Measurements from ENCODE around the gene EYA2.

The EYA2 gene

DNA sequence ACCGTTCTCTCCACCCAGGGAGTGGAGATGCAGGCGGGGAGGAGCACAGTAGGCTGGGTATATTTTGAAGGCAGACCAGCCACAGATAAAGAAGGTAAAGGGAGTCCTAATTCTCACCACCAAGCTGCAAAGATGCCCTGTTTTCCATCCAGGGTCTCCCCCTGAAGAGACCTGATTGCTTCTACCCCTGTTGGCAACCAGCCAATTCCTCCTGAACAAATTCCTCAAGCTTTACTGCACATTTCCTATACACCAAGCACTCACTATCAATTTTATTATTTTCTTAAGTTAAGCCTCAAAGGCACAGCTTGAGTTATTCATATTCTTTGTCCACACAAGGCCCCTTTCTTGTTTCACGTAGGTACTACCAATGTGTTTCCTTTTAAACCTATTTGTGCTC lies 214.4 kb downstream of the EYA2 start:
- Histone ChIP-seq H3K9ac (ENCODE audit: low read depth, low read length) (no peak overlapping the region), H3K36me3 (ENCODE audit: insufficient read depth, low read length) (no peaks in the 10 kb centered on the region), H3K4me1 (ENCODE audit: insufficient read depth, low read length) (peaks cover 5% of the 10 kb centered on the region), H3K9me3 (ENCODE audit: control insufficient read depth, insufficient read depth, low read length) (peaks cover 5% of the 10 kb centered on the region; the same call in 1 of the 2 replicates)

DNA sequence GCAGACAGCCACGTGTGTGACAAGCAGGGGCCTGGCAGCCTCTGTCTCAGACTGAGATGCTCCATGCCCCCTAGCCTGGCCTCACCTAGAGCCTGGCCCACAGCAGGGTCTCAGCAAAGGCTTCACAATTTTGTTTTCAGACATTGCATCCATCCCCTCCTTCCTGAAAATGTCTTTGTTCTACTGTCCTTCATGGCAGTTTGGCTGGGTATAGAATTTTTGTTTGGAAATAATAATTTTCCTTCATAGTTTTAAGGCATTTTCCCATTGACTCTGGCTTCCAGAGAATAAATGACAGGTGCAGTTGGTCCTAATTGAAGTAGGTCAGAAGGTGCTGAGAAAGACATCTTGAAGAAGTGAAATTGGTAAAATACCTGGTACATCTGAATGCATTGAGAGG lies 216.2 kb downstream of the EYA2 start:
- Histone ChIP-seq H3K9ac (ENCODE audit: low read depth, low read length) (no peak overlapping the region), H3K9me3 (ENCODE audit: control insufficient read depth, insufficient read depth, low read length) (peaks cover 5% of the 10 kb centered on the region; the same call in 1 of the 2 replicates), H3K4me1 (ENCODE audit: insufficient read depth, low read length) (peaks cover 5% of the 10 kb centered on the region), H3K36me3 (ENCODE audit: insufficient read depth, low read length) (no peaks in the 10 kb centered on the region)

DNA sequence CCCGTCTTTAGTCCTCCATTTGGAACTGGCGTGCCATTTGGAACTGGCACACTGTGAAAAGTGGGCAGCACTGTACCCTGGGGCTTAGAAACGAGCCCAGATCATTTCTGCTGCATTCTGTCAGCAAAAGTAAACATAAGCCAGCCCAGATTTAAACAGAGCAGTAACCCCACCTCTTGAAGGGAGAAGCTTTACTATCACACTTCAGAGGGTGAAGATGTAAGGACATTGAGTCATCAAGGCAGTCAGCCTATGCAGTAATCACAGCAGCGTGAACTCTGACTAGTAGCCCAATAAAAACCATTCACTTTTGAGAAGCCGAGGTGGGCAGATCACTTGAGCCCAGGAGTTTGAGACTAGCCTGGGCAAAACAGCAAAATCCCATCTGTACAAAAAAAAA lies 216.9 kb downstream of the EYA2 start:
- H3K4me1 ChIP-seq (ENCODE audit: insufficient read depth, low read length): peaks cover 5% of the 10 kb centered on the region
- H3K36me3 ChIP-seq (ENCODE audit: insufficient read depth, low read length): no peaks in the 10 kb centered on the region
- no peak overlapping the region for H3K9ac ChIP-seq (ENCODE audit: low read depth, low read length)
- peaks cover 5% of the 10 kb centered on the region; the same call in 1 of the 2 replicates for H3K9me3 ChIP-seq (ENCODE audit: control insufficient read depth, insufficient read depth, low read length)

DNA sequence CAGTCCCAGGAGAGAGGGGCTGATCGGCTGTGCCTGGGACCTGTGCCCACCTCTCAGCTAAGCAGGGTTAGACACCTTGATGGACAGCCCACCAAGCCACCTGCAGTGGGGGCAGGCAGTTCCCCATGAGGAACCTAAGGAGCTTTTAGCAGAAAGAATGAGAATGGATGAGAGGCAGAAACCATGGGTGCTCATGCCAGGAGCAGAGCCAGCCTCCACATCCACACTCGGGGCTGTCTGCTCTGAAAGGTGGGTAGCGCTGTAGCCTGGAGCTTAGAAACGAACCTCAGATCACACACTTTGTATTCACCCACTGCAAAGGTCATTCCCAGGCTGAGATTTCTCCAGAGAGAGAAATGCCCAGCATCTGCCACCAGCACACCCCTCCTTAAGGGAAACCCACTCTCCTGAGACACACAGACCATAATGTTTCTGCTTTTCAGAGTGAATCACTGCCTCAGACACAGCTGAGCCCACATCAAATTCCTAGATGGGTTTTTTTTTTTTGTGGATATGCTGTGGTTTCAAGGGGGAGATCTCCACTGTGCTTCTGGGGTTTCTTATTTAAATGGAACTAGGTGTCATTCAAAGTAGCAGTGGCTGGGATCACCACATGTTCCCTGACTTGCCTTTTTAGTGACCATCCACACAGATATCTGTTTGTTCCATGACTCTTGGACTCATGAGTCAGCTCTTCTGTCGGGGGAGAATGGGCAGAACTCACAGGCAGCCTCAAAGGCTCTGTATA lies 218.9 kb downstream of the EYA2 start:
- Histone ChIP-seq H3K9ac (ENCODE audit: low read depth, low read length) (no peak overlapping the region), H3K36me3 (ENCODE audit: insufficient read depth, low read length) (no peaks in the 10 kb centered on the region), H3K4me1 (ENCODE audit: insufficient read depth, low read length) (peaks cover 16% of the 10 kb centered on the region), H3K9me3 (ENCODE audit: control insufficient read depth, insufficient read depth, low read length) (peaks cover 5% of the 10 kb centered on the region; the same call in 1 of the 2 replicates)

DNA sequence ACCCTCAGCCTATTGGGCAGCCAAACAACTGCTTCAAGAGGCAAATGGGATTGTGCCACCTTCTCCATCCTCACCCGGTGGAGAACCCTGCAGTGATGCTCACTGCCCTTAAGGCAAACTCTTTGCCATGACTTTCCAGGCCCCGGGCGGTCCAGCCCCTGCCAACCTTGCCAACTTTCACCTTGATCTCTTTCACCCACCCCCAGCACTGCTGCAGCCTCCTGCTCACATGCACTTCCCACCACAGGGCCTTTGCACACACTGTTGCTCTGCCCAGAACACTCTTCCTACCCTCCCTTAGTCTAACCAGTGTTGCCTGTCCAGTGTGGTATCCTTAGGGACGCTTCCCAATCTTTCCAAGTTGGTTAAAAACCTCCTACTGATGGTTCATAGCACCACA lies 221.1 kb downstream of the EYA2 start:
- Histone ChIP-seq H3K9me3 (ENCODE audit: control insufficient read depth, insufficient read depth, low read length) (peaks cover 5% of the 10 kb centered on the region; the same call in 1 of the 2 replicates), H3K4me1 (ENCODE audit: insufficient read depth, low read length) (peaks cover 24% of the 10 kb centered on the region), H3K9ac (ENCODE audit: low read depth, low read length) (no peak overlapping the region), H3K36me3 (ENCODE audit: insufficient read depth, low read length) (no peaks in the 10 kb centered on the region)

- H3K4me1 ChIP-seq (ENCODE audit: insufficient read depth, low read length): peaks cover 24% of the 10 kb centered on the region
- H3K9ac ChIP-seq (ENCODE audit: low read depth, low read length): no peak overlapping the region
- H3K9me3 ChIP-seq (ENCODE audit: control insufficient read depth, insufficient read depth, low read length): no peaks in the 10 kb centered on the region
- H3K36me3 ChIP-seq (ENCODE audit: insufficient read depth, low read length): no peaks in the 10 kb centered on the region
Observed at GRCh38 chr20:47117371-47117770, 222.7 kb downstream of the EYA2 start.

DNA sequence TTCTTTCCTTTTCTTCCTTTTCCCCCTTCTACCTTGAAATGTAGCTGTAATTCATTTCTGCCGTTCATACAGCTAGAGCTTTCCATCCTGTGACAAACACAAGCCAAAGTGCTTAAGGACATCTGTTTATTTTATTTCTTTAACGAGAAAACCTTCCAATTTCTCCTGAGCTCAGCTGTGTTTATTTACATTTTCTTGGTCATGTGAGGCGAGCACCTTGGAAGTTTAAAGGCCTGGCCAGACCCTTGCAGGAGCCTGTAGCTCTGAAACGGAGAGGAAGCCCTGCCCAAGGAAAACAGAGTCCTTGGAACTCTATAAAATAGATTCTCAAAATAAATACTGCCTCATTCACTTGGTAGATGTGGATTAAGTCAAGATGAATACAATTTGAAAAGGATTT lies 223.1 kb downstream of the EYA2 start:
- Histone ChIP-seq H3K36me3 (ENCODE audit: insufficient read depth, low read length) (no peaks in the 10 kb centered on the region), H3K9ac (ENCODE audit: low read depth, low read length) (no peak overlapping the region), H3K4me1 (ENCODE audit: insufficient read depth, low read length) (peaks cover 24% of the 10 kb centered on the region), H3K9me3 (ENCODE audit: control insufficient read depth, insufficient read depth, low read length) (no peaks in the 10 kb centered on the region)

- Histone ChIP-seq H3K4me1 (ENCODE audit: insufficient read depth, low read length) (peaks cover 24% of the 10 kb centered on the region), H3K36me3 (ENCODE audit: insufficient read depth, low read length) (no peaks in the 10 kb centered on the region), H3K9ac (ENCODE audit: low read depth, low read length) (no peak overlapping the region), H3K9me3 (ENCODE audit: control insufficient read depth, insufficient read depth, low read length) (no peaks in the 10 kb centered on the region)
Observed at GRCh38 chr20:47118206-47118605, 223.6 kb downstream of the EYA2 start.

DNA sequence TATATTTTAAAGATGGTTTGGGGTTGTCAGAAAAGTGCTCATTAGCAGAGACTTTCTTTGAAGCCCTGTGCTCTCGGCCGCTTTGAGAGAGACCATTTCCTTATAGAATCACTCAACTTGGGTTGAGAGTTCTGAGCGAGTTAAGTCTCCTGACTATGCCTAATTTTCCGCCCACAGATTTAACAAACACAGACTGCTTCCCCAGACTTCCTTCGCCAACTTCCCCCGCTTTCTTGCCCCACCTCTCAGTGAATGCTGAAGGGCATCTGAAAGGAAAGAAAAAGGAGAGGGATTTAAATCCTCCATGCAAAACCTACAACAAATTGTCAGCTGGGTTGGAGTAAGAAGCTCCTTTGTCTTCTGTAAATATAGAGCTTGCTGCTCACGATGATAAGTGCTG lies 224.0 kb downstream of the EYA2 start:
- no peaks in the 10 kb centered on the region for H3K9me3 ChIP-seq (ENCODE audit: control insufficient read depth, insufficient read depth, low read length)
- H3K4me1 ChIP-seq (ENCODE audit: insufficient read depth, low read length): peaks cover 21% of the 10 kb centered on the region
- H3K36me3 ChIP-seq (ENCODE audit: insufficient read depth, low read length): no peaks in the 10 kb centered on the region
- no peak overlapping the region for H3K9ac ChIP-seq (ENCODE audit: low read depth, low read length)

DNA sequence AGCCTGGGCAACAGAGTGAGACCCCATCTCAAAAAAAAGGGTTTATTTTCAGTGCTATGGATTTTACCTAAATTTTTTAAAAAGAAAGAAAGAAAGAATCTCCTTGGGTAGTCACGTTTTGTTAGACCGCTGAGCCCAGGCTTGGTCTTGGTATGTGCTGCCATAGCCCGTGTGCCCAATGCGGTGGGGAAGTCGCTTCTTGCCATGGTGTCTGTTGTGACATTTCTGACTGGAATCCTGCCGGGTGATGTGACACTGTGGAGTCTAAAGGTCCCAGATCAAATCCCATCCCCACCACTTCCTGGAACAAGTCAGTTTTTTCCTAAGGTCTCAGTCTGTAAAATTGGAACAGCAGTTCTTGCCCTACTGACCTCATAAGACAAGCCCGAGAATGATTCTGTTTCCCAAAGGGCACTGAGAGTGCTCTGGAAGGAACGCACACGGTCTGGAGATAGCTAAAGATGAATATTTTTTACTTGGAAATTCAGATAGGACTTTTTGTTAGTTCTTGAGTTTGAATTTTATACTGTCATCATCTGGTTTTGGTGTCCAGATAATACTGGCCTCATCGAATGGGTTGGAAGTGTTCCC lies 225.8 kb downstream of the EYA2 start:
- H3K4me1 ChIP-seq (ENCODE audit: insufficient read depth, low read length): peaks cover 18% of the 10 kb centered on the region
- H3K9ac ChIP-seq (ENCODE audit: low read depth, low read length): no peak overlapping the region
- no peaks in the 10 kb centered on the region for H3K9me3 ChIP-seq (ENCODE audit: control insufficient read depth, insufficient read depth, low read length)

GRCh38 chr20:47122560-47122959 lies 227.9 kb downstream of the EYA2 start:
- Histone ChIP-seq H3K4me1 (ENCODE audit: insufficient read depth, low read length) (peaks cover 22% of the 10 kb centered on the region), H3K9me3 (ENCODE audit: control insufficient read depth, insufficient read depth, low read length) (no peaks in the 10 kb centered on the region), H3K36me3 (ENCODE audit: insufficient read depth, low read length) (no peaks in the 10 kb centered on the region), H3K9ac (ENCODE audit: low read depth, low read length) (no peak overlapping the region)

More for the DNA sequence above, 225.8 kb downstream of the EYA2 start:
- H3K36me3 ChIP-seq (ENCODE audit: insufficient read depth, low read length): no peaks in the 10 kb centered on the region

- no peaks in the 10 kb centered on the region for H3K9me3 ChIP-seq (ENCODE audit: control insufficient read depth, insufficient read depth, low read length)
- H3K36me3 ChIP-seq (ENCODE audit: insufficient read depth, low read length): no peaks in the 10 kb centered on the region
- peaks cover 6% of the 10 kb centered on the region; the same call in 1 of the 2 replicates for H3K4me1 ChIP-seq (ENCODE audit: insufficient read depth, low read length)
- no peak overlapping the region for H3K9ac ChIP-seq (ENCODE audit: low read depth, low read length)
Observed at GRCh38 chr20:47124181-47124717, 229.6 kb downstream of the EYA2 start.

GRCh38 chr20:47125508-47125757 lies 230.8 kb downstream of the EYA2 start:
- Histone ChIP-seq H3K9ac (ENCODE audit: low read depth, low read length) (no peak overlapping the region), H3K36me3 (ENCODE audit: insufficient read depth, low read length) (no peaks in the 10 kb centered on the region), H3K9me3 (ENCODE audit: control insufficient read depth, insufficient read depth, low read length) (no peaks in the 10 kb centered on the region), H3K4me1 (ENCODE audit: insufficient read depth, low read length) (peaks cover 5% of the 10 kb centered on the region; the same call in 1 of the 2 replicates)

GRCh38 chr20:47125758-47126591 lies 231.3 kb downstream of the EYA2 start:
- no peaks in the 10 kb centered on the region for H3K36me3 ChIP-seq (ENCODE audit: insufficient read depth, low read length)
- H3K9ac ChIP-seq (ENCODE audit: low read depth, low read length): no peak overlapping the region
- peaks cover 5% of the 10 kb centered on the region; the same call in 1 of the 2 replicates for H3K4me1 ChIP-seq (ENCODE audit: insufficient read depth, low read length)
- H3K9me3 ChIP-seq (ENCODE audit: control insufficient read depth, insufficient read depth, low read length): no peaks in the 10 kb centered on the region
